Measurements from ENCODE around the gene ANKRD11.

DNA sequence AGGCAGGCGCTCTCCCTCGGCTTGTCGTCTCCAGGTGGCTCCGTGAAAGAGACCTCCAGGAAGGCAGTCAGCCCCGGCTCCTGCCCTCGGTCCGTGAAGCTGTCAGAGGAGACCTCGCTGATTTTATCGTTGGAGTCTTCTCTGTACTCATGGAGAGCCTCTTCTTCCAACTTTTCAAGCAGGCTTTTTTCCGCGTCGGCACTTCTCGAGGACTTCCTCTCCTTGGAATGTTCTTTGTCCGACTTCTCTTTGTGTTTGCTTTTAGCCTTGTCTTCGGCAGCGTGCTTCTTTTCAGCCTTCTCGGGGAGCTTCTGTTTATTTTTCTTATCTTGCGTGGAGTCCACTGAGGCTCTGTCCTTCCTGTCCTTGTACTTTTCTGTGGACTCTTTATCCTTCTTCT, 207.8 kb downstream of the ANKRD11 start:
- TF ChIP-seq, protein P1, sequence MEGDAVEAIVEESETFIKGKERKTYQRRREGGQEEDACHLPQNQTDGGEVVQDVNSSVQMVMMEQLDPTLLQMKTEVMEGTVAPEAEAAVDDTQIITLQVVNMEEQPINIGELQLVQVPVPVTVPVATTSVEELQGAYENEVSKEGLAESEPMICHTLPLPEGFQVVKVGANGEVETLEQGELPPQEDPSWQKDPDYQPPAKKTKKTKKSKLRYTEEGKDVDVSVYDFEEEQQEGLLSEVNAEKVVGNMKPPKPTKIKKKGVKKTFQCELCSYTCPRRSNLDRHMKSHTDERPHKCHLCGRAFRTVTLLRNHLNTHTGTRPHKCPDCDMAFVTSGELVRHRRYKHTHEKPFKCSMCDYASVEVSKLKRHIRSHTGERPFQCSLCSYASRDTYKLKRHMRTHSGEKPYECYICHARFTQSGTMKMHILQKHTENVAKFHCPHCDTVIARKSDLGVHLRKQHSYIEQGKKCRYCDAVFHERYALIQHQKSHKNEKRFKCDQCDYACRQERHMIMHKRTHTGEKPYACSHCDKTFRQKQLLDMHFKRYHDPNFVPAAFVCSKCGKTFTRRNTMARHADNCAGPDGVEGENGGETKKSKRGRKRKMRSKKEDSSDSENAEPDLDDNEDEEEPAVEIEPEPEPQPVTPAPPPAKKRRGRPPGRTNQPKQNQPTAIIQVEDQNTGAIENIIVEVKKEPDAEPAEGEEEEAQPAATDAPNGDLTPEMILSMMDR (IDR thresholded peaks at IDR 0.05): no peak
- no peak for TF ChIP-seq POLR2A (IDR thresholded peaks at IDR 0.05)
